GOT3 (cell line): Measurements from ENCODE around the gene DOCK11.
"Not testable (repeated sequence)": the region's sequence is repeated elsewhere in the genome, so short reads cannot be mapped to it uniquely, and the experiment has no call there.

Experiments used
- DNase-seq: peaks from one replicate; lab custom pipeline; 2025; ENCODE audit warnings: mixed read lengths; lab: John Stamatoyannopoulos, UW

The DOCK11 gene

DNA sequence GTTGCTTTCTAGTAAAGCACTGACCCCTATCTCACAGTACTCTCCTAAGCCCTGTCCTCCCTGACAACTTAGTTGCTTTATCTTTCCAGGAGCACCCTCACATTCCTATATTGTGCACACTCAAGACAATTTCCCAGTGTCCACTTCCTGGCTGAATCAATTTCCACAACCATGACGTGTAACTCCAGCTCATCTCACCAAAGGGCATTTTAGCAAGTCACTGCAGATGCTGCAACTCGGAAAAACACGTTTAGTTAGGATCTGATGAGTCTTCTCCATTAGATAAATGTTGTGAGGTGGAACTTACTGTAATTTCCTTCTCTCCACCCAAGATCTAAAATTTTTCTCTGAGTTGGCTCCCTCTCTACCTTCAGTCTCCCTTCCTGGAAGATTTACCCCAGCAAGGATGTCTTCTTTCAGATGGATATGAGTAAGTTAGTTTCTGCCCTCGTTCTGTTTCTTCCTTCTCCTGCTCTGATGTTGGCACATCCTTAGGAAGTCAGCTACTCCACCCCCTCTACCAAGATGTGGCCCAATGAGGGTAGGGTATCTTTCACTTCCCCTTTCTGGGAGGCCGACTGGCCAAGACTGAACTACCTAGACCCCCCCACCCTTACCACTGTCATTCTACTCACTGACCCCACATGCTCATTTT is 203.0 kb downstream of the DOCK11 start:
- DNase-seq = no peak

DNA sequence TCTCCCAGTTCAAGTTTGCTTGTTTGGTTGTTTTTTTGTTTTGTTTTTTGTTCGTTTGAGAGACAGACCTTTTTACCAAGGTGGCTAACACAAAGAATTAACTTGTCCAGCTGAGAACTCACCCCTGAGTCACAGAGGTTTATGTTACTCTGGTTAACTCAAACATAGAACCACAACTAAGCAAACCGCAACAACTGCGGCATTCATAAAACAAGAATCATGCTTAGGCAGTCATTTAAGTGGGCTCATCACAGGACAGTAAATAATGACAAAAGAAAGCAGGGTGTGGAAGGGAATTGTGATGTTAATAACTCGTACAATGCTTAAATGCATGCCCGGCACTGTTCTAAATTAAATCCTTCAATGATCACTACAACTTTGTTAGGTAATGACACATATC is 207.1 kb downstream of the DOCK11 start:
- DNase-seq = no peak

DNA sequence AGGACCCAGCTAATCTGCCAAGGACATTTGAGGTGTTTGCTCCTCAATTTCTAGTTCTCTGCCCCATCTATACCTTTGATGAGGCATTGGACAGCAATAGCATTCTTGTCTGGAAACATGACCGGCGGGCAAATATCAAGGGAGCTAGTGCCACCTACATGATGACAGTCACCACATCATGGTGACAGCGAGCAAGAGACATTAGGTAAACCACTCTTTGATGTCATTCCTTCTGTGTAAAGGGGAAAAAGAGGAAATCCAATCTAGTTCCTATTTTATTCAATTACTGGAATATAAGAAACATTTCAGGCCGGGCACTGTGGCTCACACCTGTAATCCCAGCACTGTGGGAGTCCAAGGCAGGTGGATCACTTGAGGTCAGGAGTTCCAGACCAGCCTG is 211.1 kb downstream of the DOCK11 start:
- DNase-seq = no peak

DNA sequence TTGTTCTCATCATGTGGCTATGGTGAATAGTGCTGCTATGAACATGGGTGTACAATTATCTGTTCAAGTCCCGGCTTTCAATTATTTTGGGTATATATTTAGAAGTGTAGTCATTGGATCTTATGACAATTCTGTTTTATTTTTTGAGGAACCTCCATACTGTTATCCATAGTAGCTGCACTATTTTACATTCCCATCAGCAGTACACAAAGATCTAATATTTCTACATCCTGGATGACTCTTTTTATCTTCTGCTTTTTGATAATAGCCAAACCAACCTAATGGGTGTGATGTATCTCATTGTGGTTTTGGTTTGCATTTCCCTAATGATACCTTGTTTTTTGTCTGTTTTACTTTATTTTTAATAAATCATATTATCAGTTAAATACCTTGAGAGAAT is 218.9 kb downstream of the DOCK11 start:
- no peak for DNase-seq

DNA sequence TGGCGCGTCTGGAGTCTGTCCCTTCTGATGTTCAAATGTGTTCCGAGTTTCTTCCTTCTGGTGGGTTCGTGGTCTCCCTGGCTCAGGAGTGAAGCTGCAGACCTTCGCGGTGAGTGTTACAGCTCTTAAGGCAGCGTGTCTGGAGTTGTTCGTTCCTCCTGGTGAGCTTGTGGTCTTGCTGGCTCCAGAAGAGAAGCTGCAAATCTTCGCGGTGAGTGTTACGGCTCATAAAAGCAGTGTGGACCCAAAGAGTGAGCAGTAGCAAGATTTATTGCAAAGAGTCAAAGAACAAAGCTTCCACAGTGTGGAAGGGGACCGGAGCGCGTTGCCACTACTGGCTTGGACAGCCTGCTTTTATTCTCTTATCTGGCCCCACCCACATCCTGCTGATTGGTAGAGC is 220.3 kb downstream of the DOCK11 start:
- DNase-seq = not testable (repeated sequence)

DNA sequence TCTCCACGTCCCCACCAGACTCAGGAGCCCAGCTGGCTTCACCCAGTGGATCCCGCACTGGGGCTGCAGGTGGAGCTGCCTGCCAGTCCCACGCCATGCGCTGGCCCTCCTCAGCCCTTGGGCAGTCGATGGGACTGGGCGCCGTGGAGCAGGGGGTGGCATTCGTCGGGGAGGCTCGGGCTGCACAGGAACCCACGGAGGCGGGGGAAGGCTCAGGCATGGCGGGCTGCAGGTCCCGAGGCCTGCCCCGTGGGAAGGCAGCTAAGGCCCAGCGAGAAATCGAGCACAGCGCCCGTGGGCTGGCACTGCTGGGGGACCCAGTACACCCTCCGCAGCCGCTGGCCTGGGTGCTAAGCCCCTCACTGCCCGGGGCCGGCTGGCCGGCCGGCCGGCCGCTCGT is 221.2 kb downstream of the DOCK11 start:
- DNase-seq = not testable (repeated sequence)

DNA sequence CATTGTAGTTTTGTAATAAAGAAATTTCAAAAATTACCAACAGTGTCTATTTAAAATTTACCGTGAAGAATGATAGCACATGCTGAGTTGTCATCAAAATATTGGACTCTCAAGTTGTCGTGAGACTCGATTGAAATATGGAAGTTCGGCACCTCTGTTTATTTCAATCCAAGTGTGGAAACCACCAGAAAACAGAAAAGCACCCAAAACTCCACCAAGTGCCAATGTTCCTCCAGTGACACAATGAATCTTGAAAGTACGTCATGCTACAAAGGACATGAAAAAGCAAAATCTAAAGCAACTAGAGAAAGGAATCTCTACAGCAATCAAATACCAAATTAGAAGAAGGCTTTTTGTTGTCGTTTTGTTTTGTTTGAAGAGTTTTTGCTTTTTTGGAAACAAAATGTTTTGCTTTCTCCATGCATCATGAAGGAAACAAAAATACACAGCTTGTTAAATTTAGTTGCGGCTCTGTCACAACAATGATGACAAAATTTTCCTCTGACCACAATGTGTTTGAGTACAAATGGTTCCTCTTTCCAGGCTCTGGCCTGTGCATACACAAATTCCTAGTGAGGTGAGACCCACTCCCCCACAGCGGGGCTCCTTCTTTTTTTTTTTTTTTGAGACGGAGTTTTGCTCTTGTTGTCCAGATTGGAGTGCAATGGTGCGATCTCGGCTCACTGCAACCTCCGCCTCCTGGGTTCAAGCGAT is 222.2 kb downstream of the DOCK11 start:
- DNase-seq = no peak

DNA sequence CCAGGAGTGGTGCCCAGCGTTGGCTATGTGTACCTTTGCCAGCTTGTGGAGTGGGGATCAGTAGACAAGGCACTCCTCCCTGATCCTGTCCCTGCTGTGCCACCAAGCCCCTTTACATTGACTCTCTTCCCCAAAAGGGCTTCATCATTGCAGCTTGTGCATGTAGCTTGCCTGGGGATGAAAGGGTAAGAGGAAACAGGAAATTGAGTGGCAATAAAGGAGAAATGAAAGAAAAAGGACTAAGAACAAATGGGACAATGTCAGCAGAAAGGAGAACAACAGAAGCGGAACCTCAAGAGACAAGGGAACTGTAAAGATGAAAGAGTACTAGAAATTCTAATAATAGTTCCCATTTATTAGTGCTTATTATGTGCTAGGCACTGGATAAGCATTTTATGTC is 223.1 kb downstream of the DOCK11 start:
- no peak for DNase-seq

DNA sequence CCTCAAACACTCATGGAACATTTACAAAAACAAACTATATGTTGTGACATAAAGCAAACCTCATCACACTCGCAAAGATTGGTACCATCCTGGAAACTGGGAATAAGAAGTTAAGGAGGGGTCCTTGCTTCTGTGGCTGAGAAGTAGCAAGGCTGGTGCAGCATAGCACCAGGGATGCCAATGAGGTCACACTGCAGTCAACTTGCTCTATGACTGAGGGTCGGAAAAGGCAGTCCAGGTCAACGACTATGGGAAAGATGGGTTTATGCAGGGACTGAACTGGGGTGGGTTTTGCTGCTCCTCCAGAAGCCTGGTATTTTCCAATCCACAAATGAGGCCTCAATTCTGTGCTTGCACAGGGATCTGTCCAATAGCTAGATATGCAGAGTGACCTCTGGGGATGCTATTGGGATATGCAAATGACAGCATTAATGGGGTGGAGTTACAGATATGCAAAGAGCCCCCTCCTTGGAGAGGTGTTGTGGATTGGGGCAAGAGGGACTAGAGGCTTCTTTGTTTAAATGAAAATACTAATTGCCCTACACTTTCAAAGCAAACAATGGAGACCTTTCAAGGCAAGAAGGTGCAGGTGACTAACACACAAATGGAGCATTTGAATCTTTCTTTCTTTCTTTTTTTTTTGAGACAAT is 224.6 kb downstream of the DOCK11 start:
- DNase-seq = no peak

DNA sequence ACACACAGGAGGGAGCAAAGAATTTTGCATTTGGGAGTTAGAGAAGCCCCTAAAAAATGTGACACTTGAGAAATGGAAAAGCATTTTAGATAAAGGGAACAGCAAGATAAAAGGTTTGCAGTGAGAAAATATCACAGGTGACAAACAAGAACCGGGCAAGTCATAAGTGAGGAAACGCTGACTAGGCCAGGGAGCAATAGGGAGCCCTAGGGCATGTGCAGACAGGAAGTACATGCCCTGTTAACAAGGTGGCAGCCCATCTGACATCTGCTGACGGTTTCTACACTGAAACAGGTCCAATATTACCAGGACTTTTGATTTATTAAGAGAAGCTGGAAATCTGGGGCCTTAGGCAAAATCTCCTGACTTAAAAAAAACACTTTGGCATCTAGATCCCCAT is 227.8 kb downstream of the DOCK11 start:
- no peak for DNase-seq

DNA sequence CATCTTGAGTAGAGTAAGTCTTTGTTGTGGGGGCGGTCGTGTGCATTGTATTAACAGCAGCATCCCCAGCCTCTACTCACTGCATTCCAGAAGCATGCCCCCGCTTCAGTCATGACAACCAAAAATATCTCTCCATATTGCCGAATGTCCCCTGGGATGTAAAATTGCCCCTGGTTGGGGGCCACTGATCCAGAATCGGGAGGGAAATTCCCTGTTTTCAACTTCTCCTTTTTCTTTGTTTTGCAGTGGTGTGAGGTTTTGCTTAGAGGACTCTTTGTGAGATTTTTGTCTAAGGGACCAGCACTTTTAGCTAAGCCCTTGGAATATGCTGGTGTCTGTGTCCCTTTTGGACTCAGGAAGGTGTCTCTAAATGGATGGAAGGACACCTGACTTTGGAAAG is 228.8 kb downstream of the DOCK11 start:
- no peak for DNase-seq

DNA sequence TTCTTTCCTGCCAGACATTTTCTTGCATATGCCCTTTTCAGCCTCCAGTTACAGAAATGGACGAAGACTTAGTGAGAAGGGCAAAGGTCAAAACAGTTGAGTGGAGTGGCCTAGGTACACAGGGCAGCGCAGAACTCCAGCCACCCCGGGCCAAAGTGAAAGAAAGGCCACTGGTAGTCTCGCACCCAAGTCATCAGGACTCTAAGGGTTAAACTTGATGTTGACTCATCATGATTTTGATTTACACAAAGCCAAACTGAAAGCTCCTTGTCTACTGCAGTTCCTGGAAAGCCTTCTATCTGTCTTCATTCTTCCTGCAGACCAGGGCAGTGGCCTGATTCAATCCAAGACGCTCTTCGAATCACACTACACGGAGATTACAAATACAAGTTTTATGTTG is 229.2 kb downstream of the DOCK11 start:
- DNase-seq = no peak

DNA sequence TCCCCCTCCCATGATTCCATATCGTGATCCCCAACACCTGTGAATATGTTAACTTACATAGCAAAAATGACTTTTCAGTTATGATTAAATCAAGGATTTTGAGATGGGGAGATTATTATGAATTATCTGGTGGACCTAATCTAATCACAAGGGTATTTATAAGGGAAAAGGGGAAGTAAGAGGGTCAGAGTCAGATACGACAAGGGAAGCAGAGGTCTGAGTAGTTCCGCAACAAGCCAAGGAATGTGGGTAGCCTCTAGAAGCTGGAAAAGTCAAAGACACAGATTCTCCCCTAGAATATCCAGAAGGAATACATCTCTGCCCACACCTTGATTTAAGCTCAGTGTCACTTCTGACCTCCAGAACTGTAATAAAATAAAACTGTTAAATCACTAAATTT is 230.8 kb downstream of the DOCK11 start:
- DNase-seq = no peak

DNA sequence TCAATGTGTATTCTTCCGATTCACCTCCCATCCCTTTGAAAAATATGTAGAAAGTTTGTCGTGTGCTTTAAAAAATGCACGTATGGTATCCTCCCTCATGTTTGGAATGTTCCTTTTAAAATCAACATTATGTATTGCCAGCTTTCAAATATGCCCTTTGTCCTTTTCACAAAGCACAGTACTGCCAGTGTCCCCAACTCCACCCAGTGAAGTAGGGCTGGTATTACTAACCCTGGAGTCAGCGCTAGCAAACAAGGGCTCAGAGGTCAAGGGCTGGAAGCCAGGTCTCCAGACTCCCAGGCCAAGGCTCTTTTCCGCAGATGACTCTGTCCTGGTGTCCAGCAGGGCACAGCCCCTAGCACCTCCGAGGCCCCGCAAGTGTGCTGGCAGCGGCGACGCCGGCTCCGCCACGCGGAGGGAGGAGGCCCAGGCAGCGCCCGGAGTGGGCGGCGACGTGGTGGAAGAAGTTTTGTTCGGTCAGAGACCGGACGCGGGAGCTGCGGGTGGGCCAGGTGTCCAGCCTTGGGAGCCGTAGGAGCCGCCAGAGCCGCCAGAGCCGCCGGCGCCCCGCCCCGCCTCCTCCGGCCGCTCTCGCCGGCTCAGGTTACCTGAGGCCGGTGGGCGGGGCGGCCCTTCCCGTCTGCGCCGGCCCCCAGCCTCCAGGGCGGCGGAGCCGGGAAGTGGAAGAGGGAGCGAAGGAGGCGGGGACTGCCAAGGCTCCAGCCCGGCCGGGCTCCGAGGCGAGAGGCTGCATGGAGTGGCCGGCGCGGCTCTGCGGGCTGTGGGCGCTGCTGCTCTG is 231.5 kb downstream of the DOCK11 start, which contains the start of gene IL13RA1:
Gene IL13RA1, plus strand, starts transcription at position 720 of the 799 bp plus-strand sequence. Its CDS starts 33 bp downstream, at position 753.
- peak; percentile 19 for DNase-seq

DNA sequence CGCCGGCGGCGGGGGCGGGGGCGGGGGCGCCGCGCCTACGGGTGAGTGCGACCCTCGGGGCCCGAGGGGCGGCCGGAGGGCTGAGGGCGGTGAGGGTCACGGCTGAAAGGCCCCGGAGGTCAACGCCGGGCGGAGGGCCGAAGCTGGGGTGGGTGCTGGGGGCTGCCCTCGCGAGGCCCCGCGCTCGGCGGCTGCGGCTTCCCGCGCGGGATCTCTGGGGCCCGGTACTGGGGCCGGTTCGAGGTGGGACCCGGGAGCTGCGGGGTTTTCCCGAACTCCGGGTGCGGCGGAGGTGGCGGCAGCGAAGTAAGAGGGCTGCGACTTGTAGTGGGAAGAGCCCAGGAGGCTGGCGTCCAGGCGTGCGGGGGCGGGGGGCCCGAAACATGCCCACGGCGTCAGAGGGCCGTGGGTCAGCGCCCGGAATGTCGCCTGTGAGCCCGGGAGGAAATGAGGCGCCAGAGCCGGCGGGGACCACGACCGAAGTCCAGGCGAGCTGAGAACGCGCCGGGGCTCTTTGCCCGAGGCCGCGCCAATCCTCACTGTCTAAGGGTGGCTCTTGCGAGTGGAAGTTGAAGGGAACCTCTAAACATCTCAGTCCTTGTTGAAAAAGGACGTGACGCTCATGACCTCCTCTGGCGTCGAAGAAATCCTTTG is 232.2 kb downstream of the DOCK11 start:
- no peak for DNase-seq

DNA sequence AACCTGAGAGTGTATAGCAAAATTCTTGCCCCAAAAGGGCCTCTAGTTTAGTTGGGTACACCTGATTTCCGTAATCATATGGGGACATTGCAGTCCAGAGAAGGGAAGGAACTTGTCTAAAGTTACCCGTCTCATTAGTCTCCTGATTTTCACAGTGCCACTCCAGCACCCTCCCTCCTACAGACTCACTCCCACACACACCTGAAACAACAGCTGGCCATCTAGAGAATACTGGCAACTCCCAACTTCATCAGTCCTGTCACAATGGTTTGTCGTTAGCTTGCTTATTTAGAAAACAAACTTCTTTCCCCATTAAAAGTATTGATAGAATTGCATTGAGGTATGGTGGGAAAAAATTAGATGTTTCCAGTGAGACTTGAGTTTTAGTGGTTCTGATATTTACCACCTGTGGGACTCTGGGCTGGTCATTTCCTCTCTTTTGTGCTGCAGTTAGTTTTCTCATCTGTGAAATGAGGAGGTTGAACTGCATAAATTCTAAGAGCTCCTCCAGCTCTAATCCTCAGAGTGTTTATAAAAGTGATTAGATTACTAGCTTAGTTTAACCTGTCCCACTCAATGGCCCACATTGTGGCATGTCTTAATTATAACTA is 233.5 kb downstream of the DOCK11 start:
- no peak for DNase-seq

DNA sequence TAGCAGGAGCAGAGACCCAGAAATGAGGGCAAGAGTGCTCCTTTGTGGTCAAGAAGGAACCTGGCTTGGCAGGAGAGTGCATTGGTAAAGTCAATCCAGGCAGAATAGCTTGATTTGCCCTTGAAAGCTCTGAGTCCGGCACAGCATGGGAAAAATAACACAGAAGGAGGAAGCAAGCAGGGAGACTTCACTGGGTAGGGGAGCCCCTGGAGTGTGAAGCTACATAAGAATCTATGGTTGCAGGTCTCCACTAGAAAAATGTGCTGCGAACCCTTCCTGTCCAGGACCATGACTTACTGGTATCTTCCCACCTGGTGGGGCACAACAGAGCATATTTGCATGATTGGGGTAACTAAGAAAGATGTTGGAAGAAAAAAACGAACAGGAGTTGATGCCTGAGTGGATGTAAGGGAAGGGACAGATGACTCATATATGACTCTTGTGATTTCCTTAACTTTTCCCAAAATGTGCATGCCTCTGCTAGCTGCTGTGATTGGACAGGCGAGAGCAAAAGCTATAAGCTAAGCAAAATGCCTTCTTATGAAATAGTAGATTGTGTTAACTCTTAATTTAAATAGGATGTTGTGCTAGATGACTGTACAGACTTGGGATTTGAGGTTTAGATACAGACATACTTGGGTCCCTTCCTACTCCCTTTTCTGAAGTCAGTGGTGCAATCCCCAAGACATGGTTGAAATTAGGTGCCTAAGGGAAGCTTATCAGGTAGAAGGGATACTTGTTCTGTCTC is 235.1 kb downstream of the DOCK11 start:
- no peak for DNase-seq

DNA sequence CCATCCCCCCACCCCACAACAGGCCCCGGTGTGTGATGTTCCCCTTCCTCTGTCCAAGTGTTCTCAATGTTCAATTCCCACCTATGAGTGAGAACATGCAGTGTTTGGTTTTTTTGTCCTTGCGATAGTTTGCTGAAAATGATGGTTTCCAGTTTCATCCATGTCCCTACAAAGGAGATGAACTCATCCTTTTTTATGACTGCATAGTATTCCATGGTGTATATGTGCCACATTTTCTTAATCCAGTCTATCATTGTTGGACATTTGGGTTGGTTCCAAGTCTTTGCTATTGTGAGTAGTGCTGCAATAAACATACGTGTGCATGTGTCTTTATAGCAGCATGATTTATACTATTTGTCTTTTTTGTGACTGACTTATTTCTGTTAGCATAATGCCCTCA is 236.9 kb downstream of the DOCK11 start:
- DNase-seq = not testable (repeated sequence)

DNA sequence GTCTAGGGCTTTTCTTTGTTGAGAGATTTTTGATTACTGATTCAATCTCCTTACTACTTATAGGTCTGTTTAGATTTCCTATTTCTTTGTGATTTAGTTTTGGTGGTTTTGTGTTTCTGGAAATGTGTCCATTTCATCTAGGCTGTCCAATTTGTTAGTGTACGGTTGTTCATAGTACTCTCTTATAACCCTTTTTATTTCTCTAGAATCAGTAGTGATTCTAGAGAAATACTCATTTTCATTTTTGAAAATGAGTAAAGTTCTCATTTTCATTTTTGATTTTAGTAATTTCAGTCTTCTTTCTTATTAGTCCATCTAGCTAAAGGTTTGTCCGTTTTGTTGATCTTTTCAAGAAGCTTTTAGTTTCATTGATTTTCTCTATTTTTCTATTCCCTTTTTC is 239.3 kb downstream of the DOCK11 start:
- no peak for DNase-seq
